ENCODE data around the gene KCNQ1OT1.

KCNQ1OT1 gene

DNA sequence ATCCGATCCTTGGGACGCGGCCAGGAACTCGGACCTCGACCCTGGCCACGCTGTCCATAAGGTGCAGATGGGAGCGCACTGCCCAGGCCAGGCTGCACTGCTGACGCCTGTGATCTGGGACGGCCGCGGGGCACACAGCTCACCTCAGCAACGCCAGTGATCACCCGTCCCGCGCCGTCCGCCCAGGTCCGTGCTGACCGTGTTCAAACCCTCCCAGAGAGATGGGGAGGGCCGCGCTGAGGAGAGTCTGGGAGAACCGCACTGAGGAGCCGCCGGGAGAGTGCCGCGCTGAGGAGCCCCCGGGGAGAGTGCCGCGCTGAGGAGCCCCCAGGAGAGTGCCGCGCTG lies 636 bp downstream of the KCNQ1OT1 start:
- Histone ChIP-seq H4K5ac (ENCODE audit: low read length) (no peak overlapping the region), H2BK5ac (ENCODE audit: low read length) (no peak overlapping the region), H3K4me1 (ENCODE audit: control insufficient read depth, low read depth, low read length) (peaks cover 4% of the 10 kb centered on the region), H3K56ac (ENCODE audit: low read length) (peak overlapping the region; percentile 83), H3K4ac (ENCODE audit: low read depth, low read length) (no peak overlapping the region), H3K23ac (ENCODE audit: low read length) (no peak overlapping the region), H4K8ac (ENCODE audit: low read depth, low read length) (no peak overlapping the region), H3K4me3 (ENCODE audit: low read length) (peak overlapping the region; percentile 22), H2BK120ac (ENCODE audit: low read depth, low read length) (no peak overlapping the region), H3K18ac (ENCODE audit: low read length) (peak overlapping the region; percentile 35), H3K79me1 (ENCODE audit: low read length) (no peaks in the 10 kb centered on the region), H3K27me3 (ENCODE audit: insufficient read depth, low read length, poor library complexity) (no peaks in the 10 kb centered on the region), H3K9ac (ENCODE audit: low read length) (peak overlapping the region; percentile 75), H3K27ac (ENCODE audit: low read depth, low read length) (no peak overlapping the region), H2BK15ac (replicated peaks; ENCODE audit: low read depth) (no peak overlapping the region), H2AK5ac (ENCODE audit: low read length) (no peak overlapping the region), H3K36me3 (ENCODE audit: control insufficient read depth, insufficient read depth, low read length) (no peaks in the 10 kb centered on the region), H3K4me2 (ENCODE audit: low read length) (peak overlapping the region; percentile 26), H3K79me2 (ENCODE audit: control insufficient read depth, insufficient read depth, low read length) (no peaks in the 10 kb centered on the region)
- WGBS (ENCODE audit: extremely low coverage, insufficient coverage, low lambda C conversion rate): no CpG with 5 or more reads among the region's 31 CpGs
- DNase-seq: peak; percentile 24

DNA sequence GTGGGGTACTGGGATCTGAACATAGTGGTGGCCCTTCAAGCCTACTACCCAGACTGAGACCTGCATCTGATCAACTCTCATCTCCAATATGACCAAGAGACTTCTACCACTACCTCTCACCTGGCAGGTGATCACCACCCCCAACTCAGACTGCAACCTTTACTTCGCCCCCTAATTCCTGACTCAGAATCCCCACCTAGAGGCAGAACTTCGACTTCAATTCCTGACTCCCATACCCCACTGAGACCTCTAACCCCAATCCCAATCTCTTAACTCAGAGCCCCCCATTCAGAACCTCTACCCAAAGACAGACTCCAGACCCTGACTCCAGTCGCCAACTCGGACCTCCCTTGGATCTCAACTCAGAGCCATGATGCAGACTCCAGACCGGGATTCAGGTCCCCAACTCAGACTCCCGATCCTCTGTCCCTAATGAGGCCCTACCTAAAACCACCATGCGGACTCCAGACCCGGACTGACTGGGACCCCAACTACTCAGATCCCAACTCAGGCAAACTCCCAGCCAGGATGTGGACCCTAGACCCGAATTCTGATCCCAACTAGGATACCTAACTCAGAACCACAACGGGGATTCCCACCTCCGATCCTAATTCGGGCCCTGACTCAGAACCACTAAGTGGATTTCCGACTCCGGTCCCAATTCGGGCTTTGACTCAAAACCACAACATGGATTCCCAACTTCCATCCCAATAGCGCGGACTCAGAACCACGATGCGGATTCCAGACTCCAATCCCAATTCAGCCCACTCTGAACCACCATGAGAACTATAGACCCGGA lies 1.2 kb downstream of the KCNQ1OT1 start:
- Histone ChIP-seq H3K4me3 (ENCODE audit: low read length) (peak overlapping the region; percentile 22), H3K27ac (ENCODE audit: low read depth, low read length) (no peak overlapping the region), H3K23ac (ENCODE audit: low read length) (no peak overlapping the region), H2BK120ac (ENCODE audit: low read depth, low read length) (no peak overlapping the region), H3K56ac (ENCODE audit: low read length) (peak overlapping the region; percentile 83), H3K79me2 (ENCODE audit: control insufficient read depth, insufficient read depth, low read length) (no peaks in the 10 kb centered on the region), H3K4me1 (ENCODE audit: control insufficient read depth, low read depth, low read length) (peaks cover 10% of the 10 kb centered on the region), H4K8ac (ENCODE audit: low read depth, low read length) (no peak overlapping the region), H3K79me1 (ENCODE audit: low read length) (no peaks in the 10 kb centered on the region), H3K27me3 (ENCODE audit: insufficient read depth, low read length, poor library complexity) (no peaks in the 10 kb centered on the region), H3K18ac (ENCODE audit: low read length) (no peak overlapping the region), H3K4me2 (ENCODE audit: low read length) (peak overlapping the region; percentile 26), H4K5ac (ENCODE audit: low read length) (no peak overlapping the region), H3K4ac (ENCODE audit: low read depth, low read length) (no peak overlapping the region), H2BK5ac (ENCODE audit: low read length) (no peak overlapping the region), H2BK15ac (replicated peaks; ENCODE audit: low read depth) (no peak overlapping the region), H2AK5ac (ENCODE audit: low read length) (no peak overlapping the region), H3K36me3 (ENCODE audit: control insufficient read depth, insufficient read depth, low read length) (no peaks in the 10 kb centered on the region), H3K9ac (ENCODE audit: low read length) (peak overlapping the region; percentile 75)
- DNase-seq: no peak
- no CpG with 5 or more reads among the region's 20 CpGs for WGBS (ENCODE audit: extremely low coverage, insufficient coverage, low lambda C conversion rate)

DNA sequence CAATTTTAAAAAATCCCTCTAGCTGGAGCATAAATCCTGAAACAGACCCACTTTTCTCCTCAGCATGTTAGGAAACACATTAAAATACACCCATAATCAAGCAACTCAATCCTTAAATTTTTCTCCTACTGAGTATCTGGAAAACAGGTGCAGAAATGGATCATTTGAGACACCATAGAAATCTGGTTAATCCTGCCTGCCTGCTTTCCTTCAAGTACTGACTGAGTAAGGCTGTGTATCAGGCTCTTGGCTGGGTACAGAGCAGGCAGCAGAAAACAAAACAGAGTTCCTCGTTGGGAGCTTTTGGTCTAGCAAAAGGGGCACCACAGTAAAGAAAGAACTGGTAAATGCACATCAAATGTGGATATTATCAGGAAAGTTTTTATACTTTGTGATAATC lies 1.9 kb downstream of the KCNQ1OT1 start:
- no peaks in the 10 kb centered on the region for H3K27me3 ChIP-seq (ENCODE audit: insufficient read depth, low read length, poor library complexity)
- peaks cover 11% of the 10 kb centered on the region for H3K4me1 ChIP-seq (ENCODE audit: control insufficient read depth, low read depth, low read length)
- H3K4ac ChIP-seq (ENCODE audit: low read depth, low read length): no peak overlapping the region
- H3K4me2 ChIP-seq (ENCODE audit: low read length): no peak overlapping the region
- H3K56ac ChIP-seq (ENCODE audit: low read length): no peak overlapping the region
- no peaks in the 10 kb centered on the region for H3K36me3 ChIP-seq (ENCODE audit: control insufficient read depth, insufficient read depth, low read length)
- no peak overlapping the region for H2BK120ac ChIP-seq (ENCODE audit: low read depth, low read length)
- no peak overlapping the region for H3K9ac ChIP-seq (ENCODE audit: low read length)
- no peak overlapping the region for H3K27ac ChIP-seq (ENCODE audit: low read depth, low read length)
- no peak overlapping the region for H4K5ac ChIP-seq (ENCODE audit: low read length)
- H3K79me1 ChIP-seq (ENCODE audit: low read length): no peaks in the 10 kb centered on the region
- no peak overlapping the region for H2AK5ac ChIP-seq (ENCODE audit: low read length)
- no peak for DNase-seq
- no peak overlapping the region for H2BK5ac ChIP-seq (ENCODE audit: low read length)
- no peak overlapping the region for H3K18ac ChIP-seq (ENCODE audit: low read length)
- H3K23ac ChIP-seq (ENCODE audit: low read length): no peak overlapping the region
- H3K4me3 ChIP-seq (ENCODE audit: low read length): no peak overlapping the region
- no peaks in the 10 kb centered on the region for H3K79me2 ChIP-seq (ENCODE audit: control insufficient read depth, insufficient read depth, low read length)
- H2BK15ac ChIP-seq (replicated peaks; ENCODE audit: low read depth): no peak overlapping the region
- WGBS (ENCODE audit: extremely low coverage, insufficient coverage, low lambda C conversion rate): no CpG with 5 or more reads among the region's 1 CpG
- H4K8ac ChIP-seq (ENCODE audit: low read depth, low read length): no peak overlapping the region

- DNase-seq: no peak
- Histone ChIP-seq H3K79me2 (ENCODE audit: control insufficient read depth, insufficient read depth, low read length) (no peaks in the 10 kb centered on the region), H2BK15ac (replicated peaks; ENCODE audit: low read depth) (no peak overlapping the region), H2BK120ac (ENCODE audit: low read depth, low read length) (no peak overlapping the region), H4K8ac (ENCODE audit: low read depth, low read length) (no peak overlapping the region), H2AK5ac (ENCODE audit: low read length) (no peak overlapping the region), H3K56ac (ENCODE audit: low read length) (no peak overlapping the region), H3K4me1 (ENCODE audit: control insufficient read depth, low read depth, low read length) (peaks cover 15% of the 10 kb centered on the region), H3K18ac (ENCODE audit: low read length) (no peak overlapping the region), H3K36me3 (ENCODE audit: control insufficient read depth, insufficient read depth, low read length) (no peaks in the 10 kb centered on the region), H3K4ac (ENCODE audit: low read depth, low read length) (no peak overlapping the region), H3K23ac (ENCODE audit: low read length) (no peak overlapping the region), H2BK5ac (ENCODE audit: low read length) (no peak overlapping the region), H3K9ac (ENCODE audit: low read length) (no peak overlapping the region), H4K5ac (ENCODE audit: low read length) (no peak overlapping the region), H3K4me3 (ENCODE audit: low read length) (no peak overlapping the region), H3K27ac (ENCODE audit: low read depth, low read length) (no peak overlapping the region), H3K4me2 (ENCODE audit: low read length) (no peak overlapping the region), H3K27me3 (ENCODE audit: insufficient read depth, low read length, poor library complexity) (no peaks in the 10 kb centered on the region), H3K79me1 (ENCODE audit: low read length) (no peaks in the 10 kb centered on the region)
- no CpG with 5 or more reads among the region's 5 CpGs for WGBS (ENCODE audit: extremely low coverage, insufficient coverage, low lambda C conversion rate)
Observed at GRCh38 chr11:2696455-2696854, 3.3 kb downstream of the KCNQ1OT1 start.

DNA sequence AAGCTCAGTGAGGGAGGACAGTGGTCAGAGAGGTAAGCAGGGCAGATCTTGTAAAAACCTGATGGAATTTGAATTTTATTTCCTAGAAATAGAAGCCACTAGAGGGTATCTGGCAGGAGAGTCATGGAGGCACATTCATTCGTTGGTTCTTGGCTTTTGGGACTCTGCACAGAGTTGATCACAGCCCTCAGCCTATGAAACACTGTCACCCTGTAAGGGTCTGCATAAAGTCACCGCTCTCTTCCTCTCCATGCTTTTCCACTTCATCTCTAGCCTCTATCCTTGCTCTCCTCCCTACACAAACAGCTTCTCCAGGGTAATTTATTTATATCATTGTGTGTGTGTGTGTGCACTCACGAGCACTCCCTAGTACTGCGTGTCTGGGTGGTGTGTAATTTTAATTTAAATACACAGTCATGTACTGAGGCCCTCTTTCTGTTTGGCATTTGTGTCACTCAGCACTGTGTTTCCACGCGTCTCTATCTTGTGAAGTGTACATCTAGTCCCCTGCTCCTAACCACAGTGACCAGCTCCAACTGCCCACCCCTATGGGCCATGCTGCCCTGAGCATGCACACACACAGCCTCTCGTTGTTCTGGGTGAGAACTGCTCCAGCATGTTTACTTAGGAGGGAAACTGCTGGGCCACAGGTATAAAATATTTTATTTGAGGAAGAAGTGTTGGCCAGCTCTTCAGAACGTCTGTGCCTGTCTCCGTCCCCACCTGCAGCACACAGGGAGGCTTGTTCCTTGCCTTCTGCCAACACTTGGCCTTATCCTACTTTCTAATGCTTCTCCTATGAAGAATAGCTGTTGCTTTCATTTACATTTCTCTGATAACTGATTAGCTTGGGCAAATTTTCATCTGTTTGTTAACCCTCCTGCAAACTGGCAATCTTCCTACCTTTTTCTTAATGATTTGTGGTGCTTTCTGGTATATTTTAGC lies 4.5 kb downstream of the KCNQ1OT1 start:
- Histone ChIP-seq H3K79me1 (ENCODE audit: low read length) (no peaks in the 10 kb centered on the region), H3K79me2 (ENCODE audit: control insufficient read depth, insufficient read depth, low read length) (no peaks in the 10 kb centered on the region), H3K27ac (ENCODE audit: low read depth, low read length) (no peak overlapping the region), H3K36me3 (ENCODE audit: control insufficient read depth, insufficient read depth, low read length) (no peaks in the 10 kb centered on the region), H3K56ac (ENCODE audit: low read length) (no peak overlapping the region), H3K18ac (ENCODE audit: low read length) (no peak overlapping the region), H2BK120ac (ENCODE audit: low read depth, low read length) (no peak overlapping the region), H3K4ac (ENCODE audit: low read depth, low read length) (no peak overlapping the region), H2BK15ac (replicated peaks; ENCODE audit: low read depth) (no peak overlapping the region), H3K23ac (ENCODE audit: low read length) (no peak overlapping the region), H3K9ac (ENCODE audit: low read length) (no peak overlapping the region), H4K8ac (ENCODE audit: low read depth, low read length) (no peak overlapping the region), H3K4me2 (ENCODE audit: low read length) (no peak overlapping the region), H4K5ac (ENCODE audit: low read length) (no peak overlapping the region), H3K4me3 (ENCODE audit: low read length) (no peak overlapping the region), H2BK5ac (ENCODE audit: low read length) (no peak overlapping the region), H3K27me3 (ENCODE audit: insufficient read depth, low read length, poor library complexity) (no peaks in the 10 kb centered on the region), H2AK5ac (ENCODE audit: low read length) (no peak overlapping the region), H3K4me1 (ENCODE audit: control insufficient read depth, low read depth, low read length) (peaks cover 19% of the 10 kb centered on the region)
- no peak for DNase-seq
- no CpG with 5 or more reads among the region's 9 CpGs for WGBS (ENCODE audit: extremely low coverage, insufficient coverage, low lambda C conversion rate)

All from mesendoderm (in vitro differentiated cells).